ENCODE results near the gene PTGR3. TPM values are rescaled to one million over a fixed set of nuclear protein-coding genes. Genes with fewer than 3 reads are reported as not detected.

Gene PTGR3
- total RNA-seq, 6 experiments from 2014 or later: 37.9 to 47.5 (median 41.8) TPM

DNA sequence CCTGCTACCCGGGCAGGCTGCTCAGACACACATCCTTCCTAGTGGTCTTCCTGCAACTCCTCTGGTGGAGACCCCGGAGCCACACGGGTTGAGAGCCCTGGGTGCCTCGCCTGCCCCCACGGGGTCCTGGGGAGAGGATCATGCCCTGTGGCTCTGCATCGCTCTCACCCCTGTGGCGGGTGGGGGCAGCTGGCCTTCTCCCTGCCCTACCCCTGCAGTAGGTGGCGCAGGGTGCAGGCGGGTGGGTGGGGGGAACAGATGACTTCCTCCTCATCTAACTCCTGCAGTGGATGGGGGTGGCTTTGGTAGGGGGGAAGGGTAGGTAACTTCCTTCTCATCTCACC lies 40.2 kb upstream of the PTGR3 start:
- DNase-seq: no peak
- no peak overlapping the region for H3K4me3 Mint-ChIP-seq
- H3K27ac Mint-ChIP-seq: peak overlapping the region; percentile 94; the same call in 1 of the 2 replicates
- H3K9me3 Mint-ChIP-seq: no peaks in the 10 kb centered on the region
- H3K36me3 Mint-ChIP-seq (ENCODE audit: low read depth): no peaks in the 10 kb centered on the region
- H3K27me3 Mint-ChIP-seq (ENCODE audit: insufficient read depth): peaks cover 1% of the 10 kb centered on the region
- peaks cover 82% of the 10 kb centered on the region for H3K4me1 Mint-ChIP-seq (ENCODE audit: low read depth)
- TF ChIP-seq, protein P1, sequence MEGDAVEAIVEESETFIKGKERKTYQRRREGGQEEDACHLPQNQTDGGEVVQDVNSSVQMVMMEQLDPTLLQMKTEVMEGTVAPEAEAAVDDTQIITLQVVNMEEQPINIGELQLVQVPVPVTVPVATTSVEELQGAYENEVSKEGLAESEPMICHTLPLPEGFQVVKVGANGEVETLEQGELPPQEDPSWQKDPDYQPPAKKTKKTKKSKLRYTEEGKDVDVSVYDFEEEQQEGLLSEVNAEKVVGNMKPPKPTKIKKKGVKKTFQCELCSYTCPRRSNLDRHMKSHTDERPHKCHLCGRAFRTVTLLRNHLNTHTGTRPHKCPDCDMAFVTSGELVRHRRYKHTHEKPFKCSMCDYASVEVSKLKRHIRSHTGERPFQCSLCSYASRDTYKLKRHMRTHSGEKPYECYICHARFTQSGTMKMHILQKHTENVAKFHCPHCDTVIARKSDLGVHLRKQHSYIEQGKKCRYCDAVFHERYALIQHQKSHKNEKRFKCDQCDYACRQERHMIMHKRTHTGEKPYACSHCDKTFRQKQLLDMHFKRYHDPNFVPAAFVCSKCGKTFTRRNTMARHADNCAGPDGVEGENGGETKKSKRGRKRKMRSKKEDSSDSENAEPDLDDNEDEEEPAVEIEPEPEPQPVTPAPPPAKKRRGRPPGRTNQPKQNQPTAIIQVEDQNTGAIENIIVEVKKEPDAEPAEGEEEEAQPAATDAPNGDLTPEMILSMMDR (IDR thresholded peaks at IDR 0.05): no peak

DNA sequence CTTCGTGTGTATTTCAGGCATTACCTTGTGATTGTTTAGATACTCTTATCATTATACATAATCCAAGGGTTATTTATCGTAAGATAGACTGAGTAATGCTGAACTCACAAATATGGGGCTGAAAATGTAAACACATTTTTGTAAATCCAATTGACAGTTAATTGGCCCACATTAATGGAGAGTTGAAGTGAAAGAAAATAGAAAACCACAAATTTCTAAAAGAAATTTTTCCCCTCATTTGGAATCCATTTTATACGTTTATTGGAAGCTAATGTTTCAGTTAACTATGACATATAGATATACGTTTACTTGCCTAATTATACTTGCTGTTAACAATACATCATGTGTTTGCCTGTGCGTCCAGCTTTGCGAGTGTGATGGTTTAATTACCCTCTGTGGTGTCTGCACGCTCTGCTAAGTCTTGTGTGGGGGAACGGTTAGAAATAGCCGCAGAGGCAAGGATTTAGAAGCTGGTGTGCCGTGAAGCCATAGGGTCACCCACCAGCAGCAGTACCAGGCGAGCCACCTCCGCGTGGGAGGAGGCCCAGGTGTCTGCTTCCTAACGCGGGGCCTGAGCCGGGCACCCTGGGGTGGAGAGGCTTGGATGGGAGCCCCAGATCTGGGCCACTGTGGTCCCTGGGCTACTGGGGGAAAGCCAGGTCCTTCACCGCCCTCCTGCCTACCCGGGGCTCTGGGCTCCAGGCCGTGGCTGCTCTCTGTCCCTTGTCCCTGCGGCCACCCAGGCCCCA lies 39.7 kb upstream of the PTGR3 start:
- peak overlapping the region; percentile 94 for H3K27ac Mint-ChIP-seq
- peaks cover 82% of the 10 kb centered on the region for H3K4me1 Mint-ChIP-seq (ENCODE audit: low read depth)
- TF ChIP-seq, protein P1 (IDR thresholded peaks at IDR 0.05): no peak
- H3K27me3 Mint-ChIP-seq (ENCODE audit: insufficient read depth): peaks cover 1% of the 10 kb centered on the region
- H3K36me3 Mint-ChIP-seq (ENCODE audit: low read depth): no peaks in the 10 kb centered on the region
- no peaks in the 10 kb centered on the region for H3K9me3 Mint-ChIP-seq
- H3K4me3 Mint-ChIP-seq: peak overlapping the region; percentile 92
- no peak for DNase-seq

- DNase-seq: peak; percentile 48
- H3K36me3 Mint-ChIP-seq (ENCODE audit: low read depth): no peaks in the 10 kb centered on the region
- peak overlapping the region; percentile 94 for H3K27ac Mint-ChIP-seq
- TF ChIP-seq, protein P1 (IDR thresholded peaks at IDR 0.05): no peak
- peak overlapping the region; percentile 92 for H3K4me3 Mint-ChIP-seq
- H3K27me3 Mint-ChIP-seq (ENCODE audit: insufficient read depth): peaks cover 1% of the 10 kb centered on the region
- H3K9me3 Mint-ChIP-seq: no peaks in the 10 kb centered on the region
- H3K4me1 Mint-ChIP-seq (ENCODE audit: low read depth): peaks cover 74% of the 10 kb centered on the region
These were observed 38.9 kb upstream of the PTGR3 start for GRCh38 chr18:75247611-75248421.

DNA sequence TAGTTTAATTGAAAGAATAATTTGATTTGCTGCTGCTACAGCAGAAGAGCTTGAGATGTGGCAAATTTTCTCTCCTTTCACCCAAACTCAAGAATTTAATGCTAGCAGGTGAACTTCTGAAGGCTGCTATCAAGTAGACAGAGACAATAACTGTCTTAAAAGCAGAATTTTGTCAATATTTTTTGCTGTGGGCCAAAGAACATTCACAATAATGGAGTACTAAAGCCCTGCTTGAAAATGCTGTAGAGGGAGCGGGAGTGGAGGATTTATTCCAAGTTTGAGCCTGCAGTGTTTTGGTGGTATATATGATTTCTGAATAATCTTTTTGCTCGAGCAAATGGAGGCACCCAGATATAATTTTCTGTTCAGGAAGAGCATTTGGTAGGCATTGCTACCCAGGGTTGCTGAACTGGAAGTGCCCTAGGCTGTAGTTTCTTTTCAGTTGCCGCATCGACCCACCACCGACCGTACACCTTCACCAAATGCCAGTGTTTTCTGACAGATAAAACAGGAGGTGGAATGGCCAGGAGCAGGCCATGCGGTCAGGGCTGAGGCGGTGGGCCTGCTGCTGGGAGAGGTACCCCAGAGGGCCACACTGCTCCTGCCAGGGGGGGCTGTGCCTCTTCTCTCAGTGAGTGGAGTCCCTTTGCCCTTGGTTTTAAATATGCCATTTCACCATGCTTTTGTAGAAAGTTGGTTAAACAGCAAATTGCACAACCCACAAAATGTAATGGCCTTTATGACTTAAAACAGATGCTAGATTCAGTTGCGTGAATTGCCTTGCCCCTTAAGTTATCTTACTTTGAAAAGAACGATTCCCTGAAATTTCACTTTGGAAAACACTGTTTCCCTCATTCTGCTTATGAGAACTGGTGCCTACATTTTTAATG lies 38.0 kb upstream of the PTGR3 start:
- TF ChIP-seq, protein P1 (IDR thresholded peaks at IDR 0.05): no peak
- DNase-seq: no peak
- H3K27ac Mint-ChIP-seq: peak overlapping the region; percentile 94
- H3K36me3 Mint-ChIP-seq (ENCODE audit: low read depth): peaks cover under 1% of the 10 kb centered on the region; the same call in 1 of the 2 replicates
- H3K4me1 Mint-ChIP-seq (ENCODE audit: low read depth): peaks cover 66% of the 10 kb centered on the region
- H3K27me3 Mint-ChIP-seq (ENCODE audit: insufficient read depth): peaks cover 1% of the 10 kb centered on the region
- H3K9me3 Mint-ChIP-seq: no peaks in the 10 kb centered on the region
- H3K4me3 Mint-ChIP-seq: peak overlapping the region; percentile 92
